Measurements from ENCODE around the gene KRT73. TPM values are rescaled to one million over a fixed set of nuclear protein-coding genes. Genes with fewer than 3 reads are reported as not detected.

KRT73 gene
- total RNA-seq, 1 donor from 2014 or later, result not detected

DNA sequence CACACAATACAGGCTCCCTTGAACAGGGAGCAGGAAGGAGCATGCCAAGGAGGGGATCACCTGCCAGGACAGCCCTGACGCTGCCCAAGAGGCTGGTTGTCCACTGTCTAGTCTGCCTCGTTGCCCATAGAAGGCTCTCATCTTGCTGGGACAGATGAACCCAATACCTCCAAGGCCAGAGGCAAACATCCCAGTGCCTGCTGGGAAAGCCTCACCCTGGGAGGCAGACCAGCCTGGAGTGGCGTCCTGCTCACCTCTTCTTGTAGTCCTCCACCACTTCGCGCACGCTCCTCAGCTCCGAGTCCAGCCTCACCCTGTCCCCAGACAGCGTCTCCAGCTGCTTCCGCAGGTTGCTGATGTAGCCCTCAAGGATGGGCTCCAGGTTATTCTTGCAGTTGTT is 2.4 kb downstream of the KRT73 start:
- no peak for DNase-seq (ENCODE audit: low spot score, unreplicated experiment)
- no peak overlapping the region for H3K27ac Mint-ChIP-seq
- H3K4me1 Mint-ChIP-seq (ENCODE audit: low read depth), result no peaks in the 10 kb centered on the region
- no peaks in the 10 kb centered on the region for H3K36me3 Mint-ChIP-seq (ENCODE audit: insufficient read depth)
- no peak overlapping the region for H3K4me3 Mint-ChIP-seq (ENCODE audit: low read depth)
- H3K9me3 Mint-ChIP-seq (ENCODE audit: low read depth), result no peaks in the 10 kb centered on the region
- TF ChIP-seq, protein P1, sequence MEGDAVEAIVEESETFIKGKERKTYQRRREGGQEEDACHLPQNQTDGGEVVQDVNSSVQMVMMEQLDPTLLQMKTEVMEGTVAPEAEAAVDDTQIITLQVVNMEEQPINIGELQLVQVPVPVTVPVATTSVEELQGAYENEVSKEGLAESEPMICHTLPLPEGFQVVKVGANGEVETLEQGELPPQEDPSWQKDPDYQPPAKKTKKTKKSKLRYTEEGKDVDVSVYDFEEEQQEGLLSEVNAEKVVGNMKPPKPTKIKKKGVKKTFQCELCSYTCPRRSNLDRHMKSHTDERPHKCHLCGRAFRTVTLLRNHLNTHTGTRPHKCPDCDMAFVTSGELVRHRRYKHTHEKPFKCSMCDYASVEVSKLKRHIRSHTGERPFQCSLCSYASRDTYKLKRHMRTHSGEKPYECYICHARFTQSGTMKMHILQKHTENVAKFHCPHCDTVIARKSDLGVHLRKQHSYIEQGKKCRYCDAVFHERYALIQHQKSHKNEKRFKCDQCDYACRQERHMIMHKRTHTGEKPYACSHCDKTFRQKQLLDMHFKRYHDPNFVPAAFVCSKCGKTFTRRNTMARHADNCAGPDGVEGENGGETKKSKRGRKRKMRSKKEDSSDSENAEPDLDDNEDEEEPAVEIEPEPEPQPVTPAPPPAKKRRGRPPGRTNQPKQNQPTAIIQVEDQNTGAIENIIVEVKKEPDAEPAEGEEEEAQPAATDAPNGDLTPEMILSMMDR (IDR thresholded peaks at IDR 0.05; ENCODE audit: unreplicated experiment), result no peak
- peaks cover 68% of the 10 kb centered on the region for H3K27me3 Mint-ChIP-seq

DNA sequence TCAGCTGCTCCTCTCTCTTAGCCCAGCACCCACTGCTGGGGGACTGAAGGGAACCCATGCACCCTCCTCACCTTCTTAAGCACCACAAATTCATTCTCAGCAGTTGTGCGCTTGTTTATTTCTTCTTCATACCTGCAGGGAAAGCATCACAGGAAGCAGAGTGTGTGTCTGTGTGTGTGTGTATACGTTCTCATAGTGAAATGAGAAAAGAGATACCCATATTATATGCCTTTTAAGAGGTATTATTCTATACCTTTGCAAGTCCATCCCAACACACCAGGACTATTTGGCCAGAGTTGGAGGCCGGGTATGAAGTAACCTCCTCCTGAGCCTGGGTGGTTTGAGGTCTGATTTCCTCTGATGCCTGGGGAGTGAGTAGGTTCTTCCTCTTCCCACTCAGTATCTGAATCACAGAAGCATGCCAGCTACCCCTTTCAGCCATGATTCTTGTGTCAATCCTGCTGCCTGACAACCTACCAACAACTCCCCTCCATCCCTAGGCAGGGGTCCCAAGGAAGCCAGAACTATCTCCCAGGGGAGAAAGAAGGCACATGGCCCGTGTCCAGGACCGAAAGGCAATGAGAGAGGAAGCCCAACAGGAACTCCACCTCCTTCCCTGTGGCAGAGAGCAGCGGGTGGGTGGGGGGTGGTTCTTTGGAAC is 3.0 kb downstream of the KRT73 start:
- H3K27ac Mint-ChIP-seq, result no peak overlapping the region
- TF ChIP-seq, protein P1 (IDR thresholded peaks at IDR 0.05; ENCODE audit: unreplicated experiment), result no peak
- peaks cover 69% of the 10 kb centered on the region for H3K27me3 Mint-ChIP-seq
- no peaks in the 10 kb centered on the region for H3K4me1 Mint-ChIP-seq (ENCODE audit: low read depth)
- no peaks in the 10 kb centered on the region for H3K36me3 Mint-ChIP-seq (ENCODE audit: insufficient read depth)
- no peak overlapping the region for H3K4me3 Mint-ChIP-seq (ENCODE audit: low read depth)
- DNase-seq (ENCODE audit: low spot score, unreplicated experiment), result no peak
- no peaks in the 10 kb centered on the region for H3K9me3 Mint-ChIP-seq (ENCODE audit: low read depth)

DNA sequence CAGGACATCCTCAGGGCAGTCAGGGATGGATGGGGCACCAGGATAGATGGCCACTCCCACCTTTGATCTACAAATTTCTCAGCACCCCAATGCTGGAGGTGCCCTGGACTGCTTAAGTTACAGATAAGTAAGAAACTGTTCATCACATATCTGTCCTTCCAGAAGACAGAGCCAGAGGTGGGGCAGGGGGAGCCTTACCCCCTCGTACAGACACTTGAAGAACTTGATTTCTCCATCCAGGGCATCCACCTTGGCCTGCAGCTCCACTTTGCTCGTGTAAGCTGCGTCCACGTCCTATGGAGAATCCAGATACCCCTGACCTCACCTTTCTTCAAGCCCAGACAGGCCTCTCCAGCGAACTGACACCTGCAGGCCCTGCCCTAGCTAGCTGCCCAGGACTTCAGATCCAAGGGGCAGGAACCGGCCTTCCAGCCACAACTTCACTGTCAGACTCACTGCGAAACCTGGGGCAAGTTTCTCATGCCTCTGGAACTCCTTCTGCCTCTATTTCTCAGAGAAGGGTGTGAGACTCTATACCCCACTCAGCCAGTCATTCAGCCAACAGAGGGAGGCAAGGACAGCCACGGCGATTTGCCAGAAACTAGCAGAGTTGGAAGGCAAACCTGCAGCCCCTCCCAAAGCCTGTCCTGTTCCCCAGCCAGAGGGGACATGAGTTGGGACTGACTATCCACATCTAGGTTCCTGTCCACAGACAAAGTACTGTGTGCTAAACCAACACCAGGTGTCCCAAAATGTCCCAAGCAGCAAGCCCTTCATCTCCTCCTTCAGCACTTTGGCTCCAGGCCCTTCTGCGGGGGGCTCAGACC is 3.8 kb downstream of the KRT73 start:
- peaks cover 70% of the 10 kb centered on the region for H3K27me3 Mint-ChIP-seq

DNA sequence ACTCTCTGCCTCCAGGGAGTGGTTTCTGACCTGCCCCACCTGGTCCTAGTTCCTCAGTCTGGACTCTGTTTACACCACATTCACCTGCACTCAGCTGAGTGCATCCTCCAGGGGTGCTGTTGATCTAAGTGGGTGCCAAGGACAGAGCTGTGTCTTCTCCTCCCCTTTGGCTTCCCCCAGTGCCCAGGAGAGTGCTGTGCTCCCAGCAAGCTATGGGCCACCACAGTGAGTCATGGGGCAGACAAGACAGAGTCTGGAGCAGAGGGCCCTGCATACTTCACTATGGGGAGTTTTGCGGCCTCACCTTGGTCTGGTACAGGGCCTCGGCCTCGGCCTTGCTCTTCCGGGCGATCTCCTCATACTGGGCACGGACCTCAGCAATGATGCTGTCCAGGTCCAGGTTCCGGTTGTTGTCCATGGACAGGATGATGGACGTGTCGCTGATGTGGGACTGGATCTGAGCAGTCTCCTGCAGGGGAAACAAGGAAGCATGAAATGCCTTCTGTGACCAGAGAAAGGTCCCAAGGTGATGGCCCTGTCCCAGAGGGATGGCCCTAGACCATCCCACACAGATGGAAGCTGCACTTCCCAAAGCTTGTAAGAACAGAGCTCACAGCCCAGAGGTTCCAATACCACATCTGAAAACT is 4.9 kb downstream of the KRT73 start:
- H3K27me3 Mint-ChIP-seq, result peaks cover 77% of the 10 kb centered on the region

More for the DNA sequence above, 3.8 kb downstream of the KRT73 start:
- TF ChIP-seq, protein P1 (IDR thresholded peaks at IDR 0.05; ENCODE audit: unreplicated experiment), result no peak
- H3K4me3 Mint-ChIP-seq (ENCODE audit: low read depth), result no peak overlapping the region
- no peaks in the 10 kb centered on the region for H3K9me3 Mint-ChIP-seq (ENCODE audit: low read depth)
- no peaks in the 10 kb centered on the region for H3K36me3 Mint-ChIP-seq (ENCODE audit: insufficient read depth)
- H3K27ac Mint-ChIP-seq, result no peak overlapping the region
- no peak for DNase-seq (ENCODE audit: low spot score, unreplicated experiment)
- H3K4me1 Mint-ChIP-seq (ENCODE audit: low read depth), result no peaks in the 10 kb centered on the region

More for the DNA sequence above, 4.9 kb downstream of the KRT73 start:
- no peaks in the 10 kb centered on the region for H3K4me1 Mint-ChIP-seq (ENCODE audit: low read depth)
- H3K9me3 Mint-ChIP-seq (ENCODE audit: low read depth), result no peaks in the 10 kb centered on the region
- no peak for DNase-seq (ENCODE audit: low spot score, unreplicated experiment)
- H3K27ac Mint-ChIP-seq, result no peak overlapping the region
- no peaks in the 10 kb centered on the region for H3K36me3 Mint-ChIP-seq (ENCODE audit: insufficient read depth)
- TF ChIP-seq, protein P1 (IDR thresholded peaks at IDR 0.05; ENCODE audit: unreplicated experiment), result no peak
- no peak overlapping the region for H3K4me3 Mint-ChIP-seq (ENCODE audit: low read depth)
